HG03280 (cell line): Measurements from ENCODE around the gene ATF7.
A peak's percentile ranks its signal among the peaks of the same experiment; 100 is the strongest.
"Not testable (repeated sequence)": the region's sequence is repeated elsewhere in the genome, so short reads cannot be mapped to it uniquely, and the experiment has no call there.

Source experiments
- ATAC-seq: cut with Tn5 transposase; IDR thresholded peaks from one replicate; pipeline ENCODE4 v1.9.1; 2021; ENCODE audit warnings: mild to moderate bottlenecking, moderate library complexity; ENCODE audit not compliant: unreplicated experiment

ATF7 gene

DNA sequence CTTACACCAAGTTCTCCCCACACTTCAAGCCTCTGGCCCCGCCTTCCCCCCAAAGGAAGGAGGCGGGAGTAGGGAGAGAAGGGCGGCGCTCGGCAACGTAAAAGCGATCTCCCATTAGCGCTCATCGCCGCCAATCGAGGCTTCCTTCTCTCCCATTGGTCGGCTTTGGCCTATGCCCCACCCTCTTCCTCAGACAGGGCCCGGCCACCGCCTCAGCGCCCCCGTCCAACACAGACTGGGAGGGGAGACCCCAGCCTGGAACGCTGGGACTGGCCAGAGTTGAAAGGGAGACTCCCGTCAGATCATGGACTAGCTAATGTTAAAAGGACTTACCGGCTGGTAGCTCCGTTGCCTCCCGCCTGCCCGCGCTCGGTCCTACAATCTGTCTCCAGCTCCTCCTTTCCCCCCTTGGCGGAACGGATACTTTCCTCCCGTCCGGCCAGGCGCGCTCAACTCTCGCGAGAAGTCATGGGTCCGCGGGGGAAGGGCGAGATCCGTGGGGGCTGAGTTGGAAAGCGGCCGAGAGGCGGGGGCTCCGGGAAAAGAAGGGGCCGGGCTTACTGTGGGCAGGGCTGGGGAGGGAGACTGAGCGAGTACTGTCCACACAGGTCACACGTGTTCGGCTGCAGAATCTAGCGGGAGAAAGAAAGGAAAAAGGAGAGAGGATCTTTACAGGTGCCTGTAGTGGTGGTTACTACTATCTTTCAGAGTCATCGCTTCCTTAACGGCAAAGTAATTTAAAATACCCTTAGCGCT, at the start of gene ATF7:
Gene ATF7 (minus strand): TSS at position 437 of the 756 bp plus-strand sequence. CDS start 25,382 bp downstream, outside the sequence.
- peak; percentile 96 for ATAC-seq

DNA sequence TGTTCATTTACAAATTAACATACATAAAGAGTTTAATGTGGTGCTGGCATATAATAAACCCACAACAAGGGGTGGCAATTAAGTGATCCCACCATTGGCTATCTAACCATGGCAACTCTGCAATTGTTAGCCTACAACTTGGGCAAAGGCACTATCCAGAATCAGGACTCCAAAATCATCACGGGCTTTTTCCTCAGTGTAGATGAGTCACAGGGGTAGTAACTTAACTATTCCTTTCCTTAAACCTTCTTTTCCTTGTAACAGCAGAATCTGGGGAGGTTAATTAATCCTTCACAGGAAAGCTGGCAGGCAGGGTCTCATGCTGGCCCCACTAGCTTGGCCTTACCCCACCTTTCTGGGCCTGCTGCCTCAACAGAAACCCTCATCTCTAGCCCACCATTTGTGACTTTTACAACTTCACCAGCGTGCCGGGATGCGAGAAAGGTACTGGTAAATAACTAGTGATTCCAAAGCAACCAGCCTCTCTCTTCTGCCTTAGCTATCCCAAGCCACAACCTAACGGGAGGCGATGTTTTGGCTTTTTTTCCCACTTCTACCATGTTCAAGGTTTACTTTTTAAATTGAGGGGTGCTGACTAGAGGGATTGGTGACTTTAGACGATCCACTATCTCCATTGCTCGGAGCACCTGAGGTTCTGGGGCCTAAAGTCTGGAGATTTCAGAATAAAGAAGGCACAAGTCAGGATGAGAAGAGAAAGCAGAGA, 49.0 kb upstream of the ATF7 start:
- ATAC-seq: no peak

- no peak for ATAC-seq
Observed at GRCh38 chr12:53670971-53671370, 44.8 kb upstream of the ATF7 start.

DNA sequence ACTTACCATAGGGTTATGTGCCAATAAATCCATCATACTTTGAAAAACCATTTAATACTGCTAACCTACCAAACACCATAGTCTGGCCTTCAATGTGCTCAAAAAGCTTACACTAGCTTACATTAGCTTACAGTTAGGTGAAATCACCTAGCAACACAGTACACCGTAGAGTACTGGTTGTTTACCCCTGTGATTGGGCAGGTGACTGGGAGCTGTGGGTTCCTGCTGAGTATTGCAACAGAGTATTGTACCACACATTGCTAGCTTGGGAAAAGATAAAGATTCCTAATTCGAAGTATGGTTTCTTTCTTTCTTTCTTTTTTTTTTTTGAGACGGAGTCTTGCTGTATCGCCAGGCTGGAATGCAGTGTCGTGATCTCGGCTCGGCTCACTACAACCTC, 44.1 kb upstream of the ATF7 start:
- no peak for ATAC-seq

DNA sequence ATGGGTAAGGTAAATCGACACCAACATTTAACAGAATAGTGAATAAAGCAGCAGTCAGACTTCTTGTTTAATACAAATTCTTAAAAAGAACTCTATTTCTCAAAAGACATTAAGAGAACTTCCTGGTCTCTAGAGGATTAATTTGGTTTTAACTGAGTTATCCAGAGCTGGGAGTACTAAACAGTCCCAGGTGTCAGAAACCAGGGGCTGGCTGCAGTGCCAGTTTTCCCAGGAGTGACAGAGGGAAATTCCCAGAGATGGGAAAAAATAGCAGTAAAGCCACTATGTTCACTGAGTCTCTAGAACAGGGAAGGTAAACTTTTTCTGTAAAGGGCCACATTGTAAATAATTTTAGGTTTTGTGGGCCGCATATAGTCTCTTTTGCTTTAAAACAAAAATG, 40.9 kb upstream of the ATF7 start:
- no peak for ATAC-seq

DNA sequence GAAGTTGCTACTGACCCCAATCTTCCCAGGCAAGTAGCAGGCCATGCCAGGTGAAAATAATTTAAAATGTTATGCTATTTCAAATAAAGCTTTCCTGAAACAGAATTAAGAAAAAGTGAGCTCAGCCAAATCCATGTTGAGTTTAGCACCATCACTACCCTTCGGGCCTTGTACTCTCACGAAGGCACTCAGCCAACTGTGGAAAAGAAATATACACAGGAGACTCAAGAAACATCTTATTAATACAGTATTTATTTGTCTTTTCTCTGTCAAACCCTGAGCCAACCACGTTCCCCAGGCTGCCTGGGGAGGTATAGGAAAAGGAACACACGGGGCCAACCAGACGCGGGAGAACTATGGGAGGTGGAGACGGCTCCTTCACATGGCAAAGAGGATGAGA, 38.8 kb upstream of the ATF7 start:
- ATAC-seq: no peak

DNA sequence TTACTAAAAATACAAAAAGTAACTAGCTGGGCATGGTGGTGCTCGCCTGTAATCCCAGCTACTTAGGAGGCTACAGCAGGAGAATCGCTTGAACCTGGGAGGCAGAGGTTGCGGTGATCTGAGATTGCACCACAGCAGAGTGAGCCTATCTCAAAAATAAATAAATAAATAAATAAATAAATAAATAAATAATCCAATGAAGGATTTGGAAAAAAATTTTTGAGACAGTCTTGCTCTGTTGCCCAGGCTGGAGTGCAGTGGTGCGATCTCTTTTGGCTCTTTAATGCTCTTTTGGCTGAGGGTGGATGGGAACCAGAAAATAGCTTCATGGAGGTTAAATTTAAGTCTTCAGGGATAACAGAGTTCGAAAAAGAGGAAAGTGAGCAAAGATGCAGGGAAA, 38.0 kb upstream of the ATF7 start:
- ATAC-seq: no peak

DNA sequence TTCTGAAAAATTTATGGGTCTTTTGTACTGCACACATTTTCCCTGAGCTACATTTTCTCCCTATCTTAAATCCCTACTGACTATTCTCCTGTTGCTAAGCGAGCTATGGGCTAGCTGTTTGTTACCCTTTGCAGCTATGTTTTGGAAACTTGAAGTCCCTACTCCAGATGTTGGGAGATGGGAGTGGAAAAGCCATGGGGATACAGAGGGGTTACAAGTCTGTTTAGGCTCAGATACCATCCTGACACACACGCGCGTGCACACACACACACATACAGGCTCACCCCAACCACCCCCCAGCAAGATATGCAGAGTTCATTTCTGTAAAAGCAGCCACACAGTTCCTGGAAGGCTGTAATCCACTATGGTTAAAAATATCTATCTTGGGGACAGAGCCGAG, 33.9 kb upstream of the ATF7 start:
- ATAC-seq: no peak

DNA sequence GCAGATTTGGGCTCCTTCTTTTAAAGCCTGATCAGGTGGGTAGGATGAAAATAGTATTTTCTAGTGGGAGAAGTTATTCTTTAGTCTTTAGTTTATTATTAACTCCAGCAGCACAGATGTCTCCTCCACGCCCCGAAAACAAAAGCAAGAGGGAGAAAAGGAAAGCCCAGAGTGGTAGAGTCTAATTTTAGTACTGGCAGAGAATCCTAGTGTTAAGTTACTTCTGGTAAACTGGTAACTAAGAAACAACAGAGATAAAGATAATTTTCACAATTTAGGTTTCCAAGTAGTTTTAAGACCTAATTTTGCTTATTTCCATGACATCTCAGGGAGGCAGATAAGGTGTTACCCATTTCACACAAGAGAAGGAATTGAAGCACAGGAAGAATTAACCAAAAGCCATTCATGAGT, 33.4 kb upstream of the ATF7 start:
- ATAC-seq: no peak

DNA sequence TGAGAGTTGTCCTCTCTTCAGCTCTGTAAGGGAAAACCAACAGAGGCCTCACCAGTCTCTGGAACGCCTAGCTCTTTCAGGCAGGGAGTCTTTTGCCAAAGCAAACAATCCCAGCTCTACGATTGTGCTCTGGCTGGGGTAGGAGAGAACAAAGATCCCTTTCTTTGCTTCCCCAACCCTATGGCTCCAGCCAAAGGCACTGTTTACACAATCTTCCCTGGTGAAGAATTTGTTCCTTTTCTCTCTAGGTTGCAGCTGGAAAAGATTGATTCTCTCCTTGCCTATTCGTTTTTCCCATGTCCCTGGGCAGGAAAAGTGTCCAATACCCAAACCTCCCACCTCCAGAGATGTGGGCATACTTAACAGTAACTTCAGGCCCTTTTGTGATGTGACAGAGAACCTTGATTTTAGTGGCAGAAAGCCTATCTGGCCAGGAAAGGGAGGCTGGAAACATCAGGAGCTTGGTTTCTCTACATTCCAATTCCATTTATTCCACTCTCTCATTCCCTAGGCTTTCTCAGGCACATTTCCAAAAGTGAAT, 32.9 kb upstream of the ATF7 start:
- ATAC-seq: no peak

- no peak for ATAC-seq
Observed at GRCh38 chr12:53657041-53657440, 30.9 kb upstream of the ATF7 start.

DNA sequence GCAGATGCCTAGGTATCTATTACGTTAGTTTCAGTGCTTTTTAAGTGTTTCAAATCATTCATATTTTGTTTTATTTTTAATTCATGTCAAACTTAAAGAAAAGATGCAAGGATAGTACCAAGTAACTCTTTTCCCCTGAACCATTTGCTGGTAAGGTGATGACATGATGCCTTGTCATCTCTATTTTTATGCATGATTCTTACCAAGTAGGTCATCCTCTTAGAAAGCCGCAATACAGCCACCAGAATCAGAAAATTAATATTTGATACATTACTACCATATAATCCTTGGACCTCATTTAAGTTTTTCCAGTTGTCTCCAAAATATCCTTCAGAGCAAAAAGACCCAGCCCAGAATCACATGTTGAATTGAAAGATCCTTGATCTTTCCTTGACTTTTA, 27.4 kb upstream of the ATF7 start:
- ATAC-seq: no peak

DNA sequence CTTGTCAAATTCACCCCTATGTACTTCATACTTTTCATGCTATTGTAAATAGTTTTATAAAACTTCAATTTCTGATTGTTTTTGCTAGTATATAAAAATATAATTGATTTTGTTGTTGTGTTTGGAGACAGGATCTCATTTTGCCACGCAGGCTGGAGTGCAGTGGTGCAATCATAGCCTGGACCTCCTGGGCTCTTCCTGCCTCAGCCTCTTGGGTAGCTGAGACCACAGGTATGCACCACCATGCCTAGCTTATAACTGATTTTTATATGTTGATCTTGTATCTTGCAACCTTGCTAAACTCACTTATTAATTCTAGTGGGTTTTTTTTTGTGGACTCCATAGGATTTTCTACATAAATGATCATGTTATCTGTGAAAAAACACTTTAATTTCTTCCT, 26.2 kb upstream of the ATF7 start:
- ATAC-seq: no peak

DNA sequence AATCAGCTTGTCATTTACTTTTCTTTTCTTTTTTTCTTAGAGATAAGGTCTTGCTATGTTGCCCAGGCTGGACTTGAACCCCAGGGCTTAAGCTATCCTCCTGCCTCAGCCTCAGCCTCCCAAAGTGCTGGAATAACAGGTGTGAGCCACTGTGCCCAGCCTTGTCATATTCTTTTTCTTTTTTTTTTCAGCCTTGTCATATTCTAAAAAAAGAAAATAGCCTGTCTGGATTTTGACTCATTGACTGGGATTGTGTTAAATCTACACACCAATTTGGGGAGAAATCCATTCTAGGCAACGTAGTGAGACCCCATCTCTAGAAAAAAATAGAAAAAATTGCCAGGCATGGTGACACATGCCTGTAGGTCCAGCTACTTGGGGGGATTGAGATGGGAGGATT, 25.6 kb upstream of the ATF7 start:
- no peak for ATAC-seq

DNA sequence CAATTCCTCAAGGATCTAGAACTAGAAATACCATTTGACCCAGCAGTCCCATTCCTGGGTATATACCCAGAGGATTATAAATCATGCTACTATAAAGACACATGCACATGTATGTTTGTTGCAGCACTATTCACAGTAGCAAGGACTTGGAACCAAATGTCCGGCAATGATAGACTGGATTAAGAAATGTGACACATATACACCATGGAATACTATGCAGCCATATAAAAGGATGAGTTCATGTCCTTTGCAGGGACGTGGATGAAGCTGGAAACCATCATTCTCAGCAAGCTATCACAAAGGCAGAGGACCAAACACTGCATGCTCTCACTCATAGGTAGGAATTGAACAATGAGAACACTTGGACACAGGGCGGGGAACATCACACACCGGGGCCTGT, 20.1 kb upstream of the ATF7 start:
- ATAC-seq: not testable (repeated sequence)

GRCh38 chr12:53645165-53645564, 19.0 kb upstream of the ATF7 start:
- ATAC-seq: no peak

DNA sequence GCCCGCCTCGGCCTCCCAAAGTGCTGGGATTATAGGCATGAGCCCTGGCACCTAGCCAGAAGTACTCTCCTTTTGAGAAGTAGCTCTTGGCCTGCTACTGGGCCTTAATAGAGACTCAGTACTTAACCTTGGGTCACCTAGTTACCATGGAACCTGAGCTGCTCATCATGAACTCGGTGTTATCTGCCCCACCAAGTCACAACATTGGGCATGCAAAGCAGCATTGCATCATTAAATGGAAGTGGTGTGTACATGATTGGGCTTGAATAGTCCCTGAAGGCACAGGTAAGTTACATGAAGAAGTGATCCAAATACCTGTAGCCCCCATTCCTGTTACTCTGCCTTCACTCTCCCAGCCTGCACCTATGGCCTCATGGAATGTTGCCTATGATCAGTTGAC, 18.0 kb upstream of the ATF7 start:
- no peak for ATAC-seq

DNA sequence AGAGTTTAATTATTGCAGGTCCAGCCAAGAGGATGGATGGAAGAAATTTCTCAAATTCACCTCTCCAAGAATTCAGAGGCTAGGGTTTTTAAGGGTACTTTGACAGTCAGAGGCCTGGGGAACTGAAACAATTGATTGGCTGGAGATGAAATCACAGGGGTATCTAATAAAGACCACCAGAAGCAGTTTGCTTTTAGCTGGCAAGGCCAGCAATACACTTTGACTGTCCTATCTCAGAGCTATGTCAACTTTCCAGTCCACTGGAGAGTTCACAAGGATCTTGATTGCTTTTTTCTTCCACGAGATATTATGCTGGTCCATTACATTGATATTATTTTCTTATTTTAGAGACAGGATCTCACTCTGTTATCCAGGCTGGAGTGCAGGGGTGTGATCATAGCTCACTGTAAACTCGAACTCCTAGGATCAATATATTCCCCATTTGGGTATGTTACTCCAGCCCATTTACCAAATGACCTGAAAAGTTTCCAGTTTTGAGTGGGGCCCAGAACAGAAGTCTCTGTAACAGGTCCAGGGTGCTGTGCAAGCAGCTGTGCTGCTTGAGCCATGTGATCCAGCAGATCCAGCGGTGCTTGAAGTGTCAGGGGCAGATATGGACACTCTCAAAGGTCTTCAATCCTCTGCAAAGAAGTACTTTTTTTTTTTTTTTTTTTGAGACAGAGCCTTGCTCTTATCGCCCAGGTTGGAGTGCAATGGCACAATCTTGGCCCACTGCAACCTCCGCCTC, 17.2 kb upstream of the ATF7 start:
- no peak for ATAC-seq

DNA sequence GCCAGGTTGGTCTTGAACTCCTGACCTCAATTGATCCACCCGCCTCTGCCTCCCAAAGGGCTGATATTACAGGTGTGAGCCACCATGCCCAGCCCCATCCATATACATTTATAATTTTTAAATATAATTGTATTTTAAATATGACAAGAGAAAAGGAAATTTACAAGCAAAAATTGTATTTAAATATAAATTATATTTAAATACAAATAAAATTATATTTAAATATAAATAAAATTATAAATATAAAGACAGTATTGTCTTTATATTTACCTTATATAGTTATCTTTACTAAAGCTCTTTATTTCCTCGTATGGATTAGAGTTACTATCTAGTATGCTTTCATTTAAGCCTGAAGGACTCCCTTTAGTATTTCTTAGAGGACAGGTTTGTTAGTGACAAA, 11.9 kb upstream of the ATF7 start:
- ATAC-seq: no peak

DNA sequence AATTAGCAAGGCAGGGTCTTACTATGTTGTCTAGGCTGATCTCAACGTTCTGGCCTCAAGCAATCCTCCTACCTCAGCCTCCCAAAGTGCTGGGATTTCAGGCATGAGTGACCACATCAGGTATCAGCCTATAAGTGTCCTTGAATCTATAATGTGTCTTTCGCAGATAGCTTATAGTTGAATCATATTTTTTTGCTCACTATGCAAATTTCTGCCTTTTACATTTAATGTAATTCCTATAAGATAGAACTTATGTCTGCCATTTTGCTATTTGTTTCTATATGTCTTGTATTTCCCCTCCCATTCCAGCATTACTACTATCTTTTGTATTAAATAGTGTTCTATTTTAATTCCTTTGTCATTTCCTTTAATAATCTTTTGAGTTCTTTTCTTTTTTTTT, 10.5 kb upstream of the ATF7 start:
- ATAC-seq: no peak

GRCh38 chr12:53635708-53636107, 9.5 kb upstream of the ATF7 start:
- ATAC-seq: not testable (repeated sequence)

GRCh38 chr12:53631721-53632120, 5.5 kb upstream of the ATF7 start:
- no peak for ATAC-seq
